Vagina (tissue), 2 donors: ENCODE data around the gene TMEM61.
"Not testable (repeated sequence)": the region's sequence is repeated elsewhere in the genome, so short reads cannot be mapped to it uniquely, and the experiment has no call there.

Source experiments
- CTCF ChIP-seq, 3 experiments: fragments of 450-650 bp in 2 of 3; fragments of 200-600 bp in 1 of 3; sonication (generic) in 1 of 3; IDR thresholded peaks; one replicate each; pipeline ENCODE4 v1.5.1; 2017 to 2019; ENCODE audit warnings: antibody characterized with exemption in 3 of 3, mild to moderate bottlenecking in 2 of 3, moderate library complexity in 2 of 3
- POLR2A ChIP-seq, 2 donors: fragments of 450-650 bp; IDR thresholded peaks; one replicate each; pipeline ENCODE4 v1.6.1; 2017; ENCODE audit warnings: antibody characterized with exemption in 2 of 2, mild to moderate bottlenecking in 2 of 2, moderate library complexity in 2 of 2
- POLR2AphosphoS5 ChIP-seq, 2 donors: sonication (generic); formaldehyde crosslinking; IDR thresholded peaks; one replicate each; pipeline ENCODE4 v1.9.0; 2017; ENCODE audit warnings: antibody characterized with exemption in 2 of 2, mild to moderate bottlenecking in 2 of 2, low read depth in 1 of 2; ENCODE audit not compliant: insufficient read depth in 1 of 2

- TF ChIP-seq CTCF (IDR thresholded peaks at IDR 0.05); POLR2A (IDR thresholded peaks at IDR 0.05); POLR2AphosphoS5 (IDR thresholded peaks at IDR 0.05; ENCODE audit: insufficient read depth in 1 of 2, low read depth in 1 of 2): not testable (repeated sequence)
These were observed 46.3 kb downstream of the TMEM61 start for GRCh38 chr1:55026682-55027081.
